ENCODE data around the gene AFDN. TPM values are rescaled to one million over a fixed set of nuclear protein-coding genes. Genes with fewer than 3 reads are reported as not detected.

The AFDN gene
- total RNA-seq, 1 donor from 2014 or later: 98.2 TPM

GRCh38 chr6:167860550-167861226 lies 34.0 kb downstream of the AFDN start:
- DNase-seq (ENCODE audit: low read depth in 2 of 2): peak in 1 of 2 donors; percentile 17

GRCh38 chr6:167861424-167861823 lies 34.7 kb downstream of the AFDN start:
- no peak for DNase-seq (ENCODE audit: low read depth in 2 of 2)

- no peak for DNase-seq (ENCODE audit: low read depth in 2 of 2)
Measured at GRCh38 chr6:167863897-167864296, 37.2 kb downstream of the AFDN start.

- no peak for DNase-seq (ENCODE audit: low read depth in 2 of 2)
Measured at GRCh38 chr6:167866642-167867041, 39.9 kb downstream of the AFDN start.

- DNase-seq (ENCODE audit: low read depth in 2 of 2): no peak
Measured at GRCh38 chr6:167870321-167870720, 43.6 kb downstream of the AFDN start.

- no peak for DNase-seq (ENCODE audit: low read depth in 2 of 2)
Measured at GRCh38 chr6:167872538-167873210, 46.0 kb downstream of the AFDN start.

- DNase-seq (ENCODE audit: low read depth in 2 of 2): no peak
Measured at GRCh38 chr6:167877994-167878779, 51.5 kb downstream of the AFDN start.

GRCh38 chr6:167879612-167880011 lies 52.9 kb downstream of the AFDN start:
- no peak for DNase-seq (ENCODE audit: low read depth in 2 of 2)

- no peak for DNase-seq (ENCODE audit: low read depth in 2 of 2)
Measured at GRCh38 chr6:167881327-167881726, 54.6 kb downstream of the AFDN start.

GRCh38 chr6:167882244-167882643 lies 55.5 kb downstream of the AFDN start:
- no peak for DNase-seq (ENCODE audit: low read depth in 2 of 2)

GRCh38 chr6:167888098-167888497 lies 61.4 kb downstream of the AFDN start:
- no peak for DNase-seq (ENCODE audit: low read depth in 2 of 2)

GRCh38 chr6:167892835-167893815 lies 66.4 kb downstream of the AFDN start:
- peak in 1 of 2 donors; percentile 29 for DNase-seq (ENCODE audit: low read depth in 2 of 2)

GRCh38 chr6:167894965-167895364 lies 68.3 kb downstream of the AFDN start:
- no peak for DNase-seq (ENCODE audit: low read depth in 2 of 2)

GRCh38 chr6:167896648-167897047 lies 69.9 kb downstream of the AFDN start:
- DNase-seq (ENCODE audit: low read depth in 2 of 2): no peak

- peak; percentile 35 to 58 for DNase-seq (ENCODE audit: low read depth in 2 of 2)
Measured at GRCh38 chr6:167898673-167899311, 72.1 kb downstream of the AFDN start.

- no peak for DNase-seq (ENCODE audit: low read depth in 2 of 2)
Measured at GRCh38 chr6:167904791-167905190, 78.1 kb downstream of the AFDN start.

- DNase-seq (ENCODE audit: low read depth in 2 of 2): peak; percentile 79 to 89
Measured at GRCh38 chr6:167906899-167907298, 80.2 kb downstream of the AFDN start.

- peak in 1 of 2 donors; percentile 13 for DNase-seq (ENCODE audit: low read depth in 2 of 2)
Measured at GRCh38 chr6:167907837-167908681, 81.3 kb downstream of the AFDN start.

- DNase-seq (ENCODE audit: low read depth in 2 of 2): no peak
Measured at GRCh38 chr6:167910007-167910406, 83.3 kb downstream of the AFDN start.

GRCh38 chr6:167910652-167911051 lies 83.9 kb downstream of the AFDN start:
- no peak for DNase-seq (ENCODE audit: low read depth in 2 of 2)
